ENCODE measurements around the gene STBD1.

Gene STBD1

DNA sequence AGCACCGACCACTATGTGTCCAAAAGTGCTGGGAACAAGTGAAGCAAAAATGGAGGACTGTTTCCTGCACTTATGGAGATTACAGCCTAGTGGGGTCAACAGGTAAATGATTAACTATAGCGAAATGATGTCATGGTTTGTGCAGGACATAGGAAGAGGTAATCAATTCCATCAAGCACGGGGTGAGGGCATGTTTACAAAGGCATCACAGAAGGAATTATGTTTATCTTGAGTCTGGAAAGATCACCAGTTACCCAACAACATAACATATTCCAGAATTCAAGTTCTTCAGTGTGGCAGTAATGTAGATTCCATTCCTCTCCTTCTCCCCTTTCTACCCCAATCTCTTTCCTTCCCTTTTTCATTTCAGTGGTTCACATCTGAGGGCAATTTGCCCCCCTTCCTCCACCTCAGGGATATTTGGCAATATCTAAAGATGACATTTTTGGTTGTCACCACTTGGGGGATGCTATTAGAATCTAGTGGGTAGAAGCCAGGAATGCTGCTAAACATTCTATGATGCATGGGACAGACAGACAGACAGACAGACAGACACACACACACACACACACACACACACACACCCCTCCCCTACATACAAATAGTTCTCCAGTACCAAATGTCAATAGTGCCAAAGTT, 30.9 kb upstream of the STBD1 start:
- Histone ChIP-seq H3K27ac (ENCODE audit: low read length, poor library complexity, severe bottlenecking) (no peak overlapping the region), H3K4me2 (ENCODE audit: low read length, poor library complexity, severe bottlenecking) (no peak overlapping the region), H2AFZ (ENCODE audit: low read depth, low read length) (no peak overlapping the region), H3K27me3 (ENCODE audit: control insufficient read depth in 1 of 2, insufficient read depth in 1 of 2, low read length in 2 of 2) (peaks cover 3 to 4% of the 10 kb centered on the region in 2 experiments), H4K8ac (ENCODE audit: low read length) (no peak overlapping the region), H3K18ac (ENCODE audit: low read depth in 1 of 2, low read length in 2 of 2) (no peak overlapping the region), H2BK15ac (ENCODE audit: low read depth, poor library complexity, severe bottlenecking) (no peak overlapping the region), H3K14ac (ENCODE audit: low read length in 2 of 2) (no peak overlapping the region), H3K23ac (ENCODE audit: low read length in 2 of 2) (no peak overlapping the region), H2BK12ac (ENCODE audit: low read length in 2 of 2) (no peak overlapping the region), H3K9me3 (ENCODE audit: control insufficient read depth, low read length) (no peaks in the 10 kb centered on the region), H4K91ac (ENCODE audit: low read length) (no peak overlapping the region), H2BK120ac (ENCODE audit: low read depth, low read length) (no peak overlapping the region), H3K79me1 (replicated peaks; ENCODE audit: low read length, poor library complexity, severe bottlenecking) (no peaks in the 10 kb centered on the region), H2AK5ac (ENCODE audit: low read length, severe bottlenecking) (no peak overlapping the region), H3K4me1 (ENCODE audit: control insufficient read depth, insufficient read depth, low read depth, low read length) (no peaks in the 10 kb centered on the region), H2BK5ac (ENCODE audit: low read depth, low read length, poor library complexity, severe bottlenecking) (no peak overlapping the region), H3K4me3 (ENCODE audit: insufficient read depth in 1 of 2, low read depth in 1 of 2, low read length in 2 of 2) (no peak overlapping the region), H3K4ac (ENCODE audit: low read depth in 1 of 2, low read length in 2 of 2) (no peak overlapping the region), H3K36me3 (ENCODE audit: control insufficient read depth in 1 of 2, insufficient read depth in 2 of 2, low read depth in 1 of 2, low read length in 2 of 2) (no peaks in the 10 kb centered on the region), H3K9ac (ENCODE audit: low read length) (no peak overlapping the region)
- WGBS: 80% methylated on average over 2 of the region's 3 CpGs
- DNase-seq: no peak

- no peak overlapping the region for H2BK120ac ChIP-seq (ENCODE audit: low read depth, low read length)
- H2BK15ac ChIP-seq (ENCODE audit: low read depth, poor library complexity, severe bottlenecking): no peak overlapping the region
- H2AFZ ChIP-seq (ENCODE audit: low read depth, low read length): no peak overlapping the region
- H3K4me2 ChIP-seq (ENCODE audit: low read length, poor library complexity, severe bottlenecking): no peak overlapping the region
- H2BK12ac ChIP-seq (ENCODE audit: low read length in 2 of 2): no peak overlapping the region
- no peak overlapping the region for H4K91ac ChIP-seq (ENCODE audit: low read length)
- H3K36me3 ChIP-seq (ENCODE audit: control insufficient read depth in 1 of 2, insufficient read depth in 2 of 2, low read depth in 1 of 2, low read length in 2 of 2): no peaks in the 10 kb centered on the region
- no peak overlapping the region for H3K14ac ChIP-seq (ENCODE audit: low read length in 2 of 2)
- H2AK5ac ChIP-seq (ENCODE audit: low read length, severe bottlenecking): no peak overlapping the region
- peaks cover 1% of the 10 kb centered on the region for H3K4me1 ChIP-seq (ENCODE audit: control insufficient read depth, insufficient read depth, low read depth, low read length)
- no peak overlapping the region for H2BK5ac ChIP-seq (ENCODE audit: low read depth, low read length, poor library complexity, severe bottlenecking)
- H3K27ac ChIP-seq (ENCODE audit: low read length, poor library complexity, severe bottlenecking): no peak overlapping the region
- H3K79me1 ChIP-seq (replicated peaks; ENCODE audit: low read length, poor library complexity, severe bottlenecking): no peaks in the 10 kb centered on the region
- DNase-seq: no peak
- no peak overlapping the region for H3K18ac ChIP-seq (ENCODE audit: low read depth in 1 of 2, low read length in 2 of 2)
- no peak overlapping the region for H3K23ac ChIP-seq (ENCODE audit: low read length in 2 of 2)
- 81% methylated on average over 6 of the region's 9 CpGs for whole genome bisulfite sequencing
- H3K9me3 ChIP-seq (ENCODE audit: control insufficient read depth, low read length): no peaks in the 10 kb centered on the region
- no peak overlapping the region for H4K8ac ChIP-seq (ENCODE audit: low read length)
- H3K27me3 ChIP-seq (ENCODE audit: control insufficient read depth in 1 of 2, insufficient read depth in 1 of 2, low read length in 2 of 2): peaks cover 3 to 4% of the 10 kb centered on the region in 2 experiments
- H3K4ac ChIP-seq (ENCODE audit: low read depth in 1 of 2, low read length in 2 of 2): no peak overlapping the region
- H3K9ac ChIP-seq (ENCODE audit: low read length): no peak overlapping the region
- no peak overlapping the region for H3K4me3 ChIP-seq (ENCODE audit: insufficient read depth in 1 of 2, low read depth in 1 of 2, low read length in 2 of 2)
Measured at GRCh38 chr4:76276813-76277212, 29.7 kb upstream of the STBD1 start.

DNA sequence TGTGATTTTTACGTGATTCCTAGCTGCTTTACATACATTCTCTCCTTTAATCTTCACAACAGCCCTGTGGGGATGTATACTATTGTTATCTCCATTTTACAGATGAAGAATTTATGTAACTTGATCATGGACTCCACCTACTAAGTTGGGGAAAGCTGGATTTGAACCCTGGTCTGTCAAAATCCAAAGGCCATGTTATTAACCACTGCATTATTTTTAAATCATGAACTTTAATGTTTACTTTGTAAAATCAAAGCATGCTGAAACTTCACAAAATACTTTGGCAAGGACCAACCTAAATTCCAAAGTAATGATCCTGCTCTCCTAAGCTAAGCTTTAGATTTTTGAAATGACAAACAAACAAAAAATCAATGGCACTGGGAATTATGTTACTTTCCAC, 28.9 kb upstream of the STBD1 start:
- DNase-seq: no peak
- no peak overlapping the region for H3K27ac ChIP-seq (ENCODE audit: low read length, poor library complexity, severe bottlenecking)
- H3K9me3 ChIP-seq (ENCODE audit: control insufficient read depth, low read length): no peaks in the 10 kb centered on the region
- H3K14ac ChIP-seq (ENCODE audit: low read length in 2 of 2): no peak overlapping the region
- no peak overlapping the region for H3K18ac ChIP-seq (ENCODE audit: low read depth in 1 of 2, low read length in 2 of 2)
- H2BK5ac ChIP-seq (ENCODE audit: low read depth, low read length, poor library complexity, severe bottlenecking): no peak overlapping the region
- no peak overlapping the region for H2BK12ac ChIP-seq (ENCODE audit: low read length in 2 of 2)
- no CpG with 5 or more reads among the region's 1 CpG for WGBS
- no peak overlapping the region for H3K9ac ChIP-seq (ENCODE audit: low read length)
- H3K79me1 ChIP-seq (replicated peaks; ENCODE audit: low read length, poor library complexity, severe bottlenecking): no peaks in the 10 kb centered on the region
- H3K4me1 ChIP-seq (ENCODE audit: control insufficient read depth, insufficient read depth, low read depth, low read length): peaks cover 1% of the 10 kb centered on the region
- no peak overlapping the region for H3K4me2 ChIP-seq (ENCODE audit: low read length, poor library complexity, severe bottlenecking)
- no peak overlapping the region for H3K23ac ChIP-seq (ENCODE audit: low read length in 2 of 2)
- H2AFZ ChIP-seq (ENCODE audit: low read depth, low read length): no peak overlapping the region
- H2BK15ac ChIP-seq (ENCODE audit: low read depth, poor library complexity, severe bottlenecking): no peak overlapping the region
- no peak overlapping the region for H3K4me3 ChIP-seq (ENCODE audit: insufficient read depth in 1 of 2, low read depth in 1 of 2, low read length in 2 of 2)
- no peak overlapping the region for H2BK120ac ChIP-seq (ENCODE audit: low read depth, low read length)
- H3K36me3 ChIP-seq (ENCODE audit: control insufficient read depth in 1 of 2, insufficient read depth in 2 of 2, low read depth in 1 of 2, low read length in 2 of 2): no peaks in the 10 kb centered on the region
- H4K91ac ChIP-seq (ENCODE audit: low read length): no peak overlapping the region
- H2AK5ac ChIP-seq (ENCODE audit: low read length, severe bottlenecking): no peak overlapping the region
- peaks cover 3 to 4% of the 10 kb centered on the region in 2 experiments for H3K27me3 ChIP-seq (ENCODE audit: control insufficient read depth in 1 of 2, insufficient read depth in 1 of 2, low read length in 2 of 2)
- H3K4ac ChIP-seq (ENCODE audit: low read depth in 1 of 2, low read length in 2 of 2): no peak overlapping the region
- H4K8ac ChIP-seq (ENCODE audit: low read length): no peak overlapping the region

- Histone ChIP-seq H2BK5ac (ENCODE audit: low read depth, low read length, poor library complexity, severe bottlenecking) (no peak overlapping the region), H2BK15ac (ENCODE audit: low read depth, poor library complexity, severe bottlenecking) (no peak overlapping the region), H3K4me3 (ENCODE audit: insufficient read depth in 1 of 2, low read depth in 1 of 2, low read length in 2 of 2) (no peak overlapping the region), H3K4me1 (ENCODE audit: control insufficient read depth, insufficient read depth, low read depth, low read length) (peaks cover 1% of the 10 kb centered on the region), H3K23ac (ENCODE audit: low read length in 2 of 2) (no peak overlapping the region), H3K18ac (ENCODE audit: low read depth in 1 of 2, low read length in 2 of 2) (no peak overlapping the region), H2BK12ac (ENCODE audit: low read length in 2 of 2) (no peak overlapping the region), H3K4ac (ENCODE audit: low read depth in 1 of 2, low read length in 2 of 2) (no peak overlapping the region), H3K9me3 (ENCODE audit: control insufficient read depth, low read length) (no peaks in the 10 kb centered on the region), H2AK5ac (ENCODE audit: low read length, severe bottlenecking) (no peak overlapping the region), H3K27ac (ENCODE audit: low read length, poor library complexity, severe bottlenecking) (no peak overlapping the region), H2BK120ac (ENCODE audit: low read depth, low read length) (no peak overlapping the region), H3K14ac (ENCODE audit: low read length in 2 of 2) (no peak overlapping the region), H4K8ac (ENCODE audit: low read length) (no peak overlapping the region), H3K36me3 (ENCODE audit: control insufficient read depth in 1 of 2, insufficient read depth in 2 of 2, low read depth in 1 of 2, low read length in 2 of 2) (no peaks in the 10 kb centered on the region), H2AFZ (ENCODE audit: low read depth, low read length) (no peak overlapping the region), H3K4me2 (ENCODE audit: low read length, poor library complexity, severe bottlenecking) (no peak overlapping the region), H3K27me3 (ENCODE audit: control insufficient read depth in 1 of 2, insufficient read depth in 1 of 2, low read length in 2 of 2) (peaks cover 3 to 4% of the 10 kb centered on the region in 2 experiments), H3K79me1 (replicated peaks; ENCODE audit: low read length, poor library complexity, severe bottlenecking) (no peaks in the 10 kb centered on the region), H3K9ac (ENCODE audit: low read length) (no peak overlapping the region), H4K91ac (ENCODE audit: low read length) (no peak overlapping the region)
- WGBS: no CpG with 5 or more reads among the region's 1 CpG
- DNase-seq: no peak
Measured at GRCh38 chr4:76278583-76278982, 27.9 kb upstream of the STBD1 start.

Measured in mesenchymal stem cell (in vitro differentiated cells and primary cell).